AG08395 (cell line): ENCODE measurements around the gene TRIM34.
"Not testable (repeated sequence)": the region's sequence is repeated elsewhere in the genome, so short reads cannot be mapped to it uniquely, and the experiment has no call there.

Experiments
- DNase-seq: peaks from one replicate; pipeline ENCODE4 v3.0.0; 2012; ENCODE audit warnings: mixed read lengths, low spot score

Gene TRIM34

DNA sequence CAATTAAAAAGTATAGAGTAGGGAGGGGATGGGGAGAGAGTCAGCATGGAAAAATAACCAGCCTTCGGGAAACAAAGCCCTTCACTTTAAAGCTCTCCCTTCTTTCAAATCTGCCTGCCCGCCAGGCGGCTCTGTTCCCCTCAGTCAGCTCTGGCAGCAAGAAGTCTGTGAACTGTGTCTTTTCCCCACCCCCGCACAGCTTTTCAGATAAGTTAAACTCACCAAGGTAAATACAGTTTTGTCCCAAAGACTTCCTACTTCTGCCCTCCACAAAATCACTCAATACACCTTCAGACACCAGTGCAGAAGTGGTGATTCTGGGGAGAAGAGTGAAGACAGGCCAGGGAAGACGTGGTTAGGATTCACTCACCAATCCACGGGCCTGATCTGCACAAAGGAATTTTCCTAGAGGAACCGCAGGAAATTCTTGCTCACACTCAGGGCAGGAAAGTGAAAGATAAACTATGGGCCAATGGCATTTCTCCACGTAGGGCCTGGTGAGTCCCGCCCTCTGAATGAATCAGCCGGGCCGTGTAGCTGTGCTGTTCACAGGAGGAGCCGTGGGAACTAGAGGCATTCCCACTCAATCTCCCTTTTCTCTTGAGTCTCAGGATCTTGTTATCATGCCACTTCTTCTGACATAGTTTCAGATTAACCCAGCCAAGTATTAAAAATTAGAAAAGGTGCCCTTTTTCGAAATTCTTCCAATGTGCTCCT, 60.0 kb downstream of the TRIM34 start, which contains the start of gene TRIM5:
Gene TRIM5 (minus strand): TSS at position 429 of the 717 bp plus-strand sequence. CDS start 4,897 bp downstream, outside the sequence.
- peak; percentile 98 for DNase-seq

DNA sequence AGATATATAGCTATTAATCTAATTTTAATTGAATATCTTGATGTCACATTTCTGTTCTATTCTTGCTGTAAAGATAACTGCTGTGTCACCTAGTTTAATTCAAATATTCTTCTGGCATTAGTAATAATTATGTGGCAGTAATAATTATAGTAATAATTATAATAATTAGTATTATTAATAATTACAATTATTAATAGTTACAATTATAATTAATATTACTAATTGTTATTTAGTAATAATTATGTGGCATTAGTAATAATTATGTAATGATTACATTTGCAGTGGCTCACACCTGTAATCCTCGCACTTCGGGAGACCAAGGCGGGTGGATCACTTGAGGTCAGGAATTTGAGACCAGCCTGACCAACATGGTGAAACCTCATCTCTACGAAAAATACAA, 61.6 kb downstream of the TRIM34 start:
- DNase-seq = no peak

DNA sequence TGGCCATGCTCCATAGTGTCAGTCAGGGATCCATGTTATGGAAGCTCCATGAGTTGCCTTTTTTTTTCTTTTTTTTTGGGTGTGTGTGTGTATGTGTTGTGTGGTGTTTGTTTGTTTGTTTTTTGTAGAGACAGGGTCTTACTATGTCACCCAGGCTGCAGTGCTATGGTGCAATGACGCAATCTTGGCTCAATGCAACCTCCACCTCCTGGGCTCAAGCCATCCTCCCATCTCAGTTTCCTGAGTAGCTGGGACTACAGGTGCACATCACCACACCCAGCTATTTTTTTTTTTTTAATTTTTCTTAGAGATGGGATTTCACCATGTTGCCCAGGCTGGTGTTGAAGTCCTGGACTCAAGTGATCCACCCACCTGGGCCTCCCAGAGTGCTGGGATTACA, 63.7 kb downstream of the TRIM34 start:
- no peak for DNase-seq

DNA sequence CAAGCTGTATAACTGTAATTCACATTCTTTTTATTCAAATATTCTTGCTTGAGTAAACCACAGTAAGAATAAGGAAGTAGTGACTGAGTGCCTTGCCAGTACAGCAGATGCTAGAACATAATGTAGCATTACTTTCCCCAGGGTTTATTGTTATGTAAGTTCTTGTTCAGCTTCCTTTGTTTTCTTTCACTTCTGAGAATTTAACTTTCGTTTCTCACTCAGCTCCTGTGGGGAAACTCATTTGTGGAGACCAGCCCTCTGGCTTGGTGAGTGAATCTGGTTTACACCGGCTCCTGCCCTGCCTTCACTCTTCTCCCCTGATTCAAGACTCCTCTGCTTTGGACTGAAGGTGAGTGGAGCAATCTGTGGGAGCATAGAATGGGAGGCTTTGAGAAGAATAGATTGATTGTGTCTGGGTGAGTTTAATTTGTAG, 64.8 kb downstream of the TRIM34 start, which contains the start of gene TRIM22:
Gene TRIM22 (plus strand): TSS at position 240 of the 433 bp plus-strand sequence. CDS start 6,443 bp downstream, outside the sequence.
- DNase-seq = peak; percentile 65

DNA sequence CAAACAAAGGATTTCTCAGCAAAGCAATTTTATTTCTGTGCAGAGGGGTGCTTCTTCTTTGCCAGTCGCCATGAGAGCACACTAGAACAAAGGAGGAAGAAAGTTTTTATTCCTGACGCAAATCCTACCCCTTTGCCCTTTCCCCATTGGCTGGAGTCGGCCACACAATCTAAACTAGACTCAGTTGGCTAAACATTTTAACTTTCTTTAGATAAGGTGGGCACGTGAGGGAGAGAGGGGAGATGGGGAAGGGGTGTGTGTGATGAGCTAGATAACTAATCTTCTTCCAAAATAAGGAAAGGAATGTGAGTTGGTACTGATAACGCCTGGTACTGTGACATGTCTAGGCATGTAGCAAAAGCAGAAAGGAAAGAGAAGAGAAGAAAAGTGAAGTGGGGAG, 65.4 kb downstream of the TRIM34 start:
- peak; percentile 33 for DNase-seq

DNA sequence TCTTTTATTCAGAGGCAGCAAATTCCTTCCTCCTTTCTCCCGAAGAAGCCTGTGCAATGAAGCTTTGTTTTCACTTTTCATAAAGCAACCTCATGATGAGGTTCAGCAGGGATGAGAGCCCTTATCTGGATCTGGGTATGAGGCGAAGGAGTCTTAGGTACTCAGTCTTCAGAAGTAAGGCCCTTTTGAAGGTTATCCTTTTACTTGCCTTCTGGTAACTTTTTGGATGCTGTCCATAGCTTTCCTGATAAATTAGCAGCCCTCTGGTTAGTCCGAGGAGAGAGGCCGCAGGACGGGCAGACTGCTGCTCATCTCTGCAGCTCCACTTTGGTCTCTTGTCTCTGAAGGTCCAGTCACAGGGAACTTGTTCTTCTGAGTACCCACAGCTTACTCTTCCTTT, 65.9 kb downstream of the TRIM34 start:
- peak; percentile 38 for DNase-seq

DNA sequence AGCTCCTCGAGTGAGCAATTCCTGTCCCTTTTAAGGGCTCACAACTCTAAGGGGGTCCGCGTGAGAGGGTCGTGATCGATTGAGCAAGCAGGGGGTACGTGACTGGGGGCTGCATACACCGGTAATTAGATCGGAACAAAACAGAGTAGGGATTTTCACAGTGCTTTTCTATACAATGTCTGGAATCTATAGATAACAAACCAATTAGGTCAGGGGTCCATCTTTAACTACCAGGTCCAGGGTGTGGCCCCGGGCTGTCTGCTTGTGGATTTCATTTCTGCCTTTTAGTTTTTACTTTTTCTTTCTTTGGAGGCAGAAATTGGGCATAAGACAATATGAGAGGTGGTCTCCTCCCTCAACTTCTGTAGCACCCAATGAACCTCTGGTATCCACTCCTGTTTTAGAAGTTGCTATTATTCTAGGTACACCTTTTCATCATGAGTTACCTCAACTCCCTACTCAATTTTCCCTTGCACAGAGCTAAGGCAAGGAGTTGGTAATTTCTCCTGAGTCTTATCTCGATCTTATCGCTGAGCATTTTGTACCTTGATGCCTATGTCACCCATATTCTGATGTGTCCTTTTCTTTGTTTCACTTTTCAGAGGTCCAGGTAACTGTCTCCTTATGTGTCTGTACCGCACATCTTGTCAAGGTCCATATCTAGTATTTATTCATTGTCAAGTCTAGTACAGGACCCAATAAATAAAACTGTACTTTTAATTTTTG, 66.6 kb downstream of the TRIM34 start:
- DNase-seq = not testable (repeated sequence)

DNA sequence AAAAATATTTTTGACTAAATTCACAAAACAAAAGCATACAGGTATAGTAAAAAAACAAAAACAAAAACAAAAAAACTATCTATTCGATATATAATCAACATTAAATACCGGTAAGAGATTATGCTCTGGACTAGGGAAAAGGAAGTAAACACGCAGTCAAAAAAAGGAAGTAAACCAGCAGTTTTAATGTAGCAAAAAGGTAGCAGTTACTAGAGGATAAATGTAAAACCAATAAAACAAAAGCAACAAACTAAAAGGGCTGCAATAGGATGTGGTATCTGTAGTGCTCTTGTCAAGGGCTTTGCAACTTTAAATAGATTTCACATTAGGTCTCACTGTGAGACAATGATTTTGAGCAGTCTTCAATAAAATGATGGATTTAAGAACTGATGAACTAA, 67.2 kb downstream of the TRIM34 start:
- no peak for DNase-seq
